Brain microvascular endothelial cell (primary cell): ENCODE data around the gene PPM1N.

Source experiments
- DNase-seq: peaks from one replicate; pipeline ENCODE4 v3.0.0-alpha.2; 2020
- H3K27ac ChIP-seq: fragments of 250-450 bp; sonication (Bioruptor Pico); 2 replicates; pipeline ENCODE4 v1.5.1; 2020; ENCODE audit warnings: mild to moderate bottlenecking, moderate library complexity
- H3K27me3 ChIP-seq: fragments of 250-450 bp; sonication (Bioruptor Pico); replicated peaks from 2 replicates; pipeline ENCODE4 v1.5.1; 2020; ENCODE audit warnings: mild to moderate bottlenecking
- H3K36me3 ChIP-seq: fragments of 250-450 bp; sonication (Bioruptor Pico); replicated peaks from 2 replicates; pipeline ENCODE4 v1.5.1; 2020; ENCODE audit warnings: mild to moderate bottlenecking
- H3K4me3 ChIP-seq: 2 replicates; pipeline ENCODE4 v1.5.1; 2011; ENCODE audit warnings: low read depth, mild to moderate bottlenecking, control low read depth, low read length, moderate library complexity
- CTCF ChIP-seq: IDR thresholded peaks from 2 replicates; pipeline ENCODE4 v1.5.1; 2011; ENCODE audit warnings: low read depth, mild to moderate bottlenecking, moderate library complexity, low read length, control low read depth, inconsistent platforms; ENCODE audit errors: missing control alignments
- in situ Hi-C: cut with HindIII; loops from 2 replicates; pipeline ENCODE4 v1.10.0; 2017; ENCODE audit warnings: low sequenced_read_pairs, low pct_ligation_motif_present

PPM1N gene

GRCh38 chr19:45503909-45504308 is 5.7 kb downstream of the PPM1N start:
- in situ Hi-C loops: no loop called here
- Histone ChIP-seq H3K27me3 (no peaks in the 10 kb centered on the region), H3K27ac (no peak overlapping the region), H3K4me3 (no peak overlapping the region), H3K36me3 (no peaks in the 10 kb centered on the region)
- TF ChIP-seq CTCF: no peak
- DNase-seq: no peak

GRCh38 chr19:45505151-45505995 is 7.1 kb downstream of the PPM1N start:
- peak; percentile 54 for DNase-seq
- H3K4me3 ChIP-seq: no peak overlapping the region
- H3K27me3 ChIP-seq: no peaks in the 10 kb centered on the region
- TF ChIP-seq CTCF: no peak
- H3K36me3 ChIP-seq: no peaks in the 10 kb centered on the region
- in situ Hi-C loops: no loop called here
- H3K27ac ChIP-seq: peak overlapping the region; percentile 91

- Histone ChIP-seq H3K27ac (peak overlapping the region; percentile 91), H3K27me3 (no peaks in the 10 kb centered on the region), H3K4me3 (peak overlapping the region; percentile 91), H3K36me3 (no peaks in the 10 kb centered on the region)
- in situ Hi-C loops: no loop called here
- no peak for TF ChIP-seq CTCF
- DNase-seq: no peak
Observed at GRCh38 chr19:45505996-45506245, 7.7 kb downstream of the PPM1N start.

GRCh38 chr19:45506246-45506988 is 8.2 kb downstream of the PPM1N start:
- Histone ChIP-seq H3K4me3 (peak overlapping the region; percentile 91), H3K27ac (peak overlapping the region; percentile 91), H3K36me3 (peaks cover 3% of the 10 kb centered on the region), H3K27me3 (no peaks in the 10 kb centered on the region)
- in situ Hi-C loops: no loop called here
- peak; percentile 92 for DNase-seq
- peak; percentile 57 for TF ChIP-seq CTCF

- no peaks in the 10 kb centered on the region for H3K27me3 ChIP-seq
- in situ Hi-C loops: no loop called here
- peaks cover 3% of the 10 kb centered on the region for H3K36me3 ChIP-seq
- TF ChIP-seq CTCF: peak; percentile 1
- DNase-seq: peak; percentile 85
- peak within 1 kb of the TSS; percentile 91 for H3K27ac ChIP-seq
- peak within 1 kb of the TSS; percentile 91 for H3K4me3 ChIP-seq
Observed at GRCh38 chr19:45506989-45507871, 9.0 kb downstream of the PPM1N start, which contains the start of gene VASP. TSS of gene VASP (plus strand) at chr19:45507479. CDS start at chr19:45507772, 293 bp downstream.
